SKM-1 treated with dmso at 0.1 percent for 144 hours (cell line): ENCODE measurements around the gene PRKCE.

Experiments used
- DNase-seq: peaks from one replicate; lab custom pipeline; 2025; ENCODE audit not compliant: unreplicated experiment; lab: John Stamatoyannopoulos, UW

Gene PRKCE

DNA sequence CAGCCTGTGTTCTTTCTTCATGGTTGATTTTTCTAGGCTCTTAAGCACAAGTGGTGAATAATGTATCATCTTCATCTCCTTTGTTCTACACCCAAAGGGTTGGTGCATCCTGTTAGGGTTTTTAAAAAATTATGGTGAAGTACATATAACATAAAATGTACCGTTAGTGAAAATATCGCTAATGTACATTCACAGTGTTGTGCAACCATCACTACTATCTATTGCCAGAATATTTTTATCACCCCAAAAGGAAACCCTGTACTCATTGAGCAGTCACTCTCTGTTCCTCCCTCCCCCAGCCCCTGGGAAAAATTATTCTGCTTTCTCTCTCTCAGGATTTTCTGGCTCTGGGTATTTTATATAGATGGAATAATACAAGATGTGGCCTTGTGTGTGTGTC, 98.5 kb downstream of the PRKCE start:
- no peak for DNase-seq

DNA sequence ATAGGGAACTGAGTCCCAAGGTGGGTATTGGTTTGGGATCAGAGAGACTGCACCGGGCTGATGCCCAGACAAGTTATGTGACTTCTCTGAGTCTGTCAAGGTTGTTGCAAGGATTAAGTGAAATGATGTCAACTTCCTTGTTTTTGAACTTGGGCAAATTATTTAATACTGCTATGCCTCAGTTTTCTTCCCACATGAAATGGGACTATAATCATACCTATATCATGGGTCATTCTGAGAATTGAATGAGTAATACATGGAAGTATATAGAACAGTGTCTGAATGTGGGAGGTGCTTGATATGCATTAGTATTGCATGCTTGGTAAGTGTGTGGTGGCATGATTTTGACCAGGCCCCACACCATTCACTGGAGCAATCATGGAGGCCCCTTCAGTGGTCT, 99.0 kb downstream of the PRKCE start:
- DNase-seq = no peak

DNA sequence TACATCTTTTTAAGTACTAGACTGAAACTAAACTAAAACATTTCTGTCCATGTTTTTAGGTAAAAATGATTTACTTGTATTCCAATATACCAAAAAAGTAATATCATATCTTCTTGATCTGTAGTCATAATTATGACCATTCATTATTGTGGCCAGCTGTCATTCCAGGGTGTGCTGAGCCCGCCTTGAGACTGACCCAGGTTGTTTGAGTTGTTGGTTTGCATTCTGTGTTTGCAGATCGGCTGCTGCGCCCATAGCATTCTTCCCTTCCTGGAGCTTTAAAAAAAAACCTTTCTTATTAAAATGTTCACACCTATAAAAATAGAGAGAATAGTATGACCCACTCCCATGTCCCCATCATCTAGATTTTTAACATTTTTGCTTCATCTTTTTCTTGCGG, 101.9 kb downstream of the PRKCE start:
- no peak for DNase-seq

DNA sequence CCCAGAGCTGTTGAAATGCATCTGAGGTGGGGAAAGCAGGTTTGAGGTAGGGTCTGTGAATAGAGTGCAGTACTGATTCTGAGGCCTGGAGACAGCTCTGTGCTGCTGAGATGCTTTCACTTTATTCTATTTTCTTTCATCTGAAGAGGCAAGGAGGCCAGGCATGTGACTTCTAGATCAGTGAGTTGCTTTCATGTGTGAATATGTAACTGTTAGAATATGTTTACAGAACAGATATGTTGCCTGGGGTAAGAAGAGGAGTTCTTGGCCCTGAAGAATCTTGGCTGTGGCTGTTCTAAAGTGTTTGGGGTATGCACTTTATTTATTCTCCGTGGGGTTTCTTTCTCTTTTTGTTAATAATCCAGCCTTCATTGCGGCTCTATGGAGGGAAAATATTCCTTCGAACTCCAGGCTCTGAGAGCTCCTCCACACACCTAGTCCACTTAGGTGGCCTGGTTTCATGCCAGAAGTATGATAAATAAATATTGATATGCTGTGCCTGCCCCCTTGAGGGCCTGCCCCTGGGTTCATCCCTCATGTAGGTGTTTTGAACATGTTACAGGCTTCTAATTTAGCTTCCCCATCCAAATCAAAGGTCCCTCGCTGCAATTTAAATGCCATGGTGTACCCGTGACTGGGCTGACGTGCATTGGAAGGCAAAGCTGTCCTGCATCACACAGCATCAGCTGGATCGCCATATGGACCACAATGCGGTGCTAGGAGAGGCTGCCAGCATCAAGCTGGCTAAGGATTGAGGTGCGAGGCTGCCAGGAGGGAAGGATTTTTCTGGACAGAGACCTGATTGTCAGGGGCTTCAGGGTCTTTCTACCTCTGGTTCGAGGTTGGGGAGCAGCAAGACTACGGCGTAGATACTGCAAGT, 102.9 kb downstream of the PRKCE start:
- DNase-seq = no peak

DNA sequence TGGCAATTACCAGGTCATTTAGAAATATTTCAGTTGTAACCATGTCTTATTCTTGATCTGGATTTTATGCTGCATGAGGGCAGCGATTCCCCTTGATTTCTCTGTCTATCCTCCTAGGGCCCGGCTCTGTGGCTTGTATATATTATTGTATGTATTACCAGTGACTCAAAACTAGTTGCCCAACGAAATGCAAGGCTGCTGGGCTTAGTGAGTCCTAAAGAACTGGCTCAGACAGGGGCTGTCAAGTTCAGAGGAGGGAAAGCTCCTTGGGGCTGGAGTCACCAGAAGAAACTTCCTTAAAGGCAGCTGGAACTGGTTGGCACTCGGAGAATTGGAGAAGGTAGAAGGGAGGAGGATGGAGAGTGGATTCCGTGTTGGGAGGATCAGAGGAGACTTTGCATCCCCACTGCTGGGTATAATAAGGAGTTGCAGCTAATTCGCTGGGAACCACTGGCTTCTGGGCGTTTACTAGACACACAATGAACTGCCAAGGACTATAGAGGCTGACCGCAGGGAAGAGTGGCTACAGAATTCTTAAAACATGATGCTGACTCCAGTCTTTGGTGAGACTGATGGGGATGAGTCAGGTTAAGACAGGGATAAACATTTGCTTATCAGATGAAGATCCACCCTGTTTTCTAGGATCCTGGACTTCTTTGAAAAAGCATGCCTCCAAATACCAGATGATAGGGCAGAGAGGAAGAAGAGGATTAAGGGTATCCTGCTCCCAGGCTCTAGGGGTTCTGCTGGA, 104.3 kb downstream of the PRKCE start:
- DNase-seq = no peak

DNA sequence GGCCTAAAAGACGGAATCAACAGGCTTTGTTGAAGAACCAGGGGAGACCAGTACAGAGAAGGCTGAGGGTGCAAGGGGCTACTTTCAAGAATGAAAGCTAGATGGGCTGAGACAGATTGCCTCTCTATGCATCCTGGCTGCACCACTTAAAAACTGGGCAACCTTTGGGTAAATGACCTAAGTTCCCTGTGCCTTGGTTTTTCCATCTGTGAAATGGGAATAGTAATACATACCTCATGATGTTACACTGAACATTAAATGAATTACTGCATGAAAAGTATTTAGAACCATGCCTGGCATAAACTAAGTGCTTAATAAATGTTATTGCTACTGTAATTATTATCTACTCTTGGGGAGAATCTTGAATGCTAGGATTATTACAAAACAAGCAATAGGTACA, 106.5 kb downstream of the PRKCE start:
- DNase-seq = no peak

DNA sequence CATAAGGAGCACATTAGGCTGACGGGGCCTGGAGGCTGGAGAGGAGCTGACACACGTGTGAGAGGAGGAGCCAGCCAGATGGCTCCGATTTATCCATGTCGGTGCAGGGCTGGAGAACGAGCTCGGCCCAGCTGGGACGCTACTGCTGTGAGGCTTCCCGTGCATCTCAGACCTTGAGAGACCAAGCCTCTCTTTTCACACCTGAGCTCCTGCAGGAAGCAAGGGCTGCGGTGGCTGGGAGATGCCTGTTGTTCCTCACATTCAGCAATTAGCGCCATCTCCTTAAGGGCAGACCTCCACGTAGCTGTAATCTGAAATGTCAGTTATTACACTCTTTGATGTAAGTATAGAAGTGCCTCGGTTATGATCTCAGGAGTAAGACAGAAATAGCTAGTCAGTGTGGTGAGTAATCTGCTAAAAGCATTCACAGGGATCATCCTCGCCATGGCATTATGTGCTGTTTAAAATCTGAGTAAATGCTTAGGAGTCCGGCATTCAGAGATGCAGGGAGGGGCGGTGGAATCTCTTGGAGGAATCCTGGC, 107.9 kb downstream of the PRKCE start:
- DNase-seq = no peak

DNA sequence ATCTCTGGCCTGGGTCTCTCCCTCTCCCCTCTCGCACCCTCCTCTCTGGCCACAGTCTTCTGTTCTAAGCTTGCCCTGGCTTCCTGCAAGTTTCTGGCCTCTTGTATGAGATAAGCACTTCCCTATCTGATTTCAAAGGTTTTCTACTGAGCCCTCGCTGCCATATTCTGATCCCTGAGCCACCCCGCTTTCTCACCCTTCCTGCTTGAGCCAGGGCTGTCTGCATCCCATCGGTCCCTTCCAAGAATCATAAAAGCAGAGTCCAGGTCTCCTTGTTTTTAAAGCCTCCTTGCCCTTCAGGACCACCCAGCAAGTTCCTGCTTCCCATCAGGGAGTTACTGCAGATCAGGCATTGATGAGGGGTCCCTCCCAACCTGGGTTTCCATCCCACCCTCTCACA, 110.2 kb downstream of the PRKCE start:
- no peak for DNase-seq

DNA sequence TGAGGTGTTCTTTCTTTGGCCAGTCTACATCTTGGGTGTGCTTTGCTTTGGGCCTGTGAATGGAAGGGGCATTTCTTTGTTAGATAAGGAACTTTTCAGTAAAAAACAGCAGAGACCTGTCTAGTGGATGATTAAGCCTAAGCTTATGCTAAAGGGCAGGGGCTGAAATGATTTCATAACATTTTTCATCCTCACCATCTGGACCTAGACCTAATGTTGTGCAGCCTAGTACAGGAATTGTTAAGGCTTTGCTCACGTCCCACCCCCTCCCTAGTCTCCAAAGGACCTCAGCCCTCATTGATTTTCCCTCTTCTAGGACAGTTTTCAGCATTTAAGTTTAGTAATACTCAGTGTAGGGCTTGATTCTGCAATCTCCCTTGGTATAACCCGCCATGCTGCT, 111.8 kb downstream of the PRKCE start:
- DNase-seq = no peak

DNA sequence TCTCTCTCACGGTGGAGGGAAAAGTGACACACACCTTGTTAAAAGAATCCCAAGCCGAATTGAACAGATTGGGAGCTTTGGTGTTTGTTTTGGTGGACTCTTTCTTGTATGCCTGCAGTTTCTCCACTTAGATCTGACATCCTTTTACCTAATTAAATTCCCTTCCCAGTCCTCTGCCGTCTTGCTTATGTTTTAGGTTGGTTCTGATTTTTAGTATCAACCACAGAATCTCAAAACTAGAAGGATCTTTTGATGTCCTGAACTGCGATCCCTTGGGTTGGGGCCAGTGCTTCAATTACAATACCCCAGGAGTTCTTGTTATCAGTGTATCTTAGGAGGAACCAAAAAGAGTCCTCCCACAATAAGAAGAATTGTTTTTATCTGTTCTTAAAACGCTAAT, 112.3 kb downstream of the PRKCE start:
- no peak for DNase-seq

DNA sequence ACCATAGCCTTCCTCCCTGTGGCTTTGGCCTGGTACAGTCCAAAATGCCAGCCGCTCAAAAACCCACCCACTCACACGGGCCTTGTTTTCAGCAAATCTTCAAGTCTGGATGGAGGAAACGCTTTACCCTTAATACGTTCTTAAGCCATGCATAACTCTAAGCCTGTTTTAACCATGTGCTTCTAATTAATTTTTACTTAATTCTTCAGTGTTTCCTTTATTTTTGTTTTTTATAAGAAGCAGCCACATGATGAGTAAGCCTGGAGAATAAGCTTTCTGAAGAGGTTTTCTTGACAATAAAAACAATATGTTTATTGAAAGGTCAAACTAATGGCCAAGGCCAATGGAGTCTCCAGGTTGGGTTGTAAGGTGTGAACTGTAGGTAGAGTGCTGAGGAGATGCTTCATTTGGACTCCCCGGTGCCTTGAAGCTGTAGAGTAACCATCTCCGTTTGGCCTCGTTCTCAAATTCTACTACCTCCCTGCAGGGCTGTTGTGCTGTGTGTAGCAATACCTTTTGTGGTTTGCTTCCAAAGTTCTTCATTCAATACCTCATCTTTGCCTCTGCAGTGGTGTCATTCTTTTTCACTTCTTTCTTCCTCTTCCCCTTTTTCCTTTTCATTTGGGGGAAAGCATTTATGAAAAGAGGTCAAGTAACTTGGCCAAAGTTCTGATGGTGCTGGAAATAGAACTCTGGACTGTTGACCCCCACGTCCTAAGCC, 113.7 kb downstream of the PRKCE start:
- peak; percentile 97 for DNase-seq

DNA sequence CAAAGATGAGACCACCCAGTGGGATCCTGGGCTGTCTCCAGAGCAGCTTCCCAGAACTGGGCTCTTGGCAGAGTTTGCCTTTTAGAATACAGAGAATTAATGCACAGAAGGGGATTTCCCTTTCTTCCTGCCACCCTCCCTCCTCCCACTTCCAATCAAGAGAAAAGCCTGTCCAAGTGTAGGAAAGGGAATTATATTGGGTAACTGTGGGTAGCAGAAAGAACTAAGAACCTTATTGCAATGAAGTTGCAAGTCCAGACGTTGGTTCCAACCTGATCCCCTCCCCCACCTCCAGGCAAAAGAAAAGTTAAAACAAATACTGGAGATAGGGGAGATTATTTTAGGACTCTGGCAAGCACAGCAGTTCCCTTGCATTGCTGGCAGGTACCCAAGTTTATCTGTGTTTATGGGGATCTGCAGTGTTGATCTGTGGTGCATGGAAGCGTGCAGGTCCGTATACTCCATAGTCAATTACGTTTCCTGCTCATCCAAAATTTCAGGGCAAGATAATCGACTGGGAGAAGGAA, 114.3 kb downstream of the PRKCE start:
- DNase-seq = peak; percentile 55

DNA sequence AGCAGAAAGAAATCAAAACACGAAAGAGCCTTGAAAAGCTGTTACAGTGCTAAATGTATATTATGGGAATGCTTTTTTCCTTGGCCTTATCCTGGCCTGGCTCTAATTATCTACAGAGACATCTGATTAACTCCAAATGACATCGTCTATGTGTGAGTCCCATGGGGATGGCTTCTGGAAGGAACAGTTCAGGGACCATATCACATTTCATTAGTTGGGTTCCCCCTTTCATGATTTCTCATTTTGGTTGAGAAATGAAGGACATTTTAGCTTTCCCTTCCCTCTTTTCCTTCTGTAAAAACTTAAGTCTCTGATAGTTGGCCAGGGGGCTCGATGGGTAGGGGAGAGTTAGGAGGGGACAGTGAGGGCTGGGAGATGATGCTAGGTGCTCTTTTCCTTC, 116.7 kb downstream of the PRKCE start:
- DNase-seq = no peak

DNA sequence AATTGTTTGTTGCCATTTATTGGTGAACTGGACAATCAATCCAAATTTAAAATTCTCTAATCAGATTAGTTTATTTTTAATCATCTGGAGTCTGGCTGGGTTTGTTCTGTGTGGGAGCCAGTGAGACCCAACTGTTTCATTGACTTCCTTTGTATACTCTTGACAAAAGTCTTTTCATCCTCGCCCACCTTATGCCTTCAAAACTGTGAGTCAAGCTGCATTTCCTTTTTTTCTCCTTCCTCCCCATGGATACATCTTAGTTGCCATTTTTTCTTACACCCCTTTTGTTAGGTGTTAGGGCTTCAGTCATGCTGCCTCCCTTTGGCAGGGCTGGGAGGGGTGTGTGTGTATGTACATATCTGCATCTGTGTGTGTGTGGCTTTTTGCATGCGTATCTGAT, 117.6 kb downstream of the PRKCE start:
- no peak for DNase-seq

DNA sequence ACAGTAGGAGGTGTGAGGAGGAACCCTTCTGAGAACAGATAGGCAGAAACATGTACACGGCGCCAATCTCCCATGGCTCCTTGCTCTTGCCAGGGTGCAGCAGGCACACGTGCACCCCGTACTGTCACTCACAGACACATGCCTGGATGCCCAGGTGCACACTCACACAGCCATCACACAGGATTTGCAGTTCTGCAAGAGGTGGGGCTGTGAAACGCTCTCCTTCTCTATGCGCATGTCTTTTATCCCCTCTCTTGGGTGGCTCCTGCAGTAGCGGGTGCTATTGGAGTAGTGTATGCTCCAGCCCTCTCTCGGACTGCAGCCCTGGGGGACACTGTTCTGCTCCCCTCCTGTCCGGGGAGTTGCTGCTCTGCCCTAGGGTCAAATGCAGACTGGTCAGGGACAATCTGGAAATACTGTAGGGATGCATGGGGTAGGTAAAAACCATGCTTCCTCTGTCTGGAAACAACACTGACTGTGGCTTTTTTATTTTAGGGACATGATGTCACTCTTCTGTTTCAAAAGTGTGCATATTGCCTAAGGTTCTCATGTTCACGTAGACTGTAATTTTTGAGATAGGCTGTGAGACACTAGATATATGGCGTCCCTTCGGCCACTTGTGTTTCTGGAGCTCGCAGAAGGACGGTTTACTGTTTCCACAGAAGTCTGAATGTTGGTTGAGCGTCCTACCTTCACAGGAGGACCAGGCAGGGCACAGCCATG, 118.5 kb downstream of the PRKCE start:
- DNase-seq = peak; percentile 65

DNA sequence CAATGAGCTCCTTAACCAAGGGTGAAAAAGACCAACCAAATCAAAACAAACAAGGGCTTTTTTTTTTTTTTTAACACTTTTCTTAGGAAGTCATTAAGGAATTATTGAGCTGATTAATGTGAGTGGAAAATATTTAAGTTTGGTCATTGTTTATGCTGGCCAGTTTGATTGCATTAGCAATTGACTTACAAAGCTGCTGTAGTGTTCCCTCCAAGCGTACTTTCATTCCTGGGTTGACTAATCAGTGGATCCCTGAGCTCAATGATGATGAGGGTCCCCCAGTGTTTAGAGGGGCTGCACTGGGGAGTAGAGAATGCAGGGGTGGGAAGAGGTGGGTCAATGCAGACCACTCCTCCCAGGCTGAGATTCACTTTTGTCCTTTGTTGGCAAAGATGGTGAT, 119.3 kb downstream of the PRKCE start:
- DNase-seq = no peak

DNA sequence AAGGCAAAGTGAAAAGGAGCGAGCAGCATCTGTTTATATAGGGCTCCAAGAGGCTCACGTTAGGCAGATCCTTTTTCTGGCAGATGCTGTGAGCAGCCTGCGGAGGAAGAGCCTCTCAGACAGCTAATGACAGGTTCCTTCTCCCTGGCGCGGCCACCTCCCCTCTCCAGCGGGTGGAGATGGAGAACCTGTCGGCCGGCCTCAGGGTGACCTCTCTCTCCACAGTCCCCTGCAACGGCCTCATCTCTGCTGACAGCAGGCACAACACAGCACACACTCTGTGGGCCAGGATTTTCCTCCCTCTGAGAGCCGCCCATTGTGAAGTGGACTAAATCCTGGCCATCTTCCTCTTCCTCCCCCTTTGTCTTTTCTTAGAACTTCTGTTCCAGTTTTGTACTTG, 119.8 kb downstream of the PRKCE start:
- DNase-seq = peak; percentile 91

DNA sequence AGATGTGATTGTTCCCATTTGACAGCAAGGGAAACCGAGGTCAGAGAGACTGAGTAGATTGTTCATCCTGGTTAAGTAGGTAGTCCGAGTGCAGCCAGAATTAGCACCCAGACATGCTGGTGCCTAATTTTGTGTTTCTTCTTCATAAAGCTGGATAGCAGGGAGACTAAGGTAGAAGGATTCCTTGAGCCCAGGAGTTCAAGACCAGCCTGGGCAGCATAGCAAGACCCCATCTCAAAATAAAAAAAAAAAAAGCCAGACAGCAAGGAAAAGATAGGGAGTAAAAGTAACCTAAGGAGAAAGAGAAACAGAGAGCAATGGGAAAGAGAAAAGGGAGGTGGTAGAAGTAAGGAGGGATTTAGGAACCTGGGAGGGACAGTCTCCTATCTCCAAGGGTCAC, 120.6 kb downstream of the PRKCE start:
- no peak for DNase-seq

DNA sequence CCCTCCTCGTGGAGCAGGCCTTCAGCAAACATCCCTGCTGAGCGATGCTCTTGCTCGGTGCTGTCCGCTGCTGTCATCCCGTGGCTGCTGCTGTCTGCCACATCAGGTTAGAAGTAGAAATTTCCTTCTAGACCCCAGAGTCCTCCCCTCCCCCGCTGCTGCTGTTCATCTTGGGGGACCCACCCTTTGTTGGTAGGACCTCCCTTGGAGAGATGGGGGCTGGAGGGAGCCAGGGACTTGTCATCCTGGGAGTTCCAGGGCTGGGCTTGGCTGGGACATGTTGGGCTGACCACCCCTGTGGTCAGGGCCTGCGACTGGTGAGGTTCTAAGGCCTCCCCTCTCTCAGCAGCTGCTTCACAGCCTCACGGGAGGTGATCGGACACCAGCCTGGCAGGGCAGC, 122.4 kb downstream of the PRKCE start:
- no peak for DNase-seq

DNA sequence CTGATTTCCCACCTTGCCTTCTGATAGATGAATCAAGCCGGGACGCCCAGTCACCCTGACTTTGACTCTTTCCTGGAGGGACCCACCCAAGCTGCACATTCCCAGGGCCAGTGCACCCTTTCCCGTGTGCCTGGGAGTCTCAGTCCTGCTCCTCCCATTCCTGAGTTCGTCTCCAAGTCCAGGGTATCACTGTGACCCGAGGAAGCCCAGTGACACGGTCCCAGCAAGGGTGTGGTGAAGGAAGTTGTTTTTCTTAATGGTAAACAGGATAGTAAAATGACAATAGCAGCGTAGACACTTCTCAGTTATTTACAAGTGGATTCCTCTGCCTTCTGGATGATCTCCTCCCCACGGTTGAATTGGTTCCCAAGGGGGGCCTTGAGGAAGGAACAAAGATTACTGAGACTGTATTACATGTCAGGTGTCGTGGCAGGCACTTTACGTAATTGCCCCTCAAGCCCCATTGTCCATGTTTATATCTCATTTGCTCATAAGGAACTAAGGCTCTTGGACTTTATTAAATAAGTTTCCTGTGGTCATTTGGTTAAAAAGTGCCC, 123.3 kb downstream of the PRKCE start:
- DNase-seq = no peak
